ENCODE measurements around the gene TBL1Y.

GRCh38 chrY:7107179-7107578 is 196.7 kb downstream of the TBL1Y start:
- TF ChIP-seq CTCF (IDR thresholded peaks at IDR 0.05) (no peak), POLR2AphosphoS5 (IDR thresholded peaks at IDR 0.05) (no peak)
